HL-60 (cell line): ENCODE results near the gene PTPRM.

Source experiments
- DNase-seq, 2 experiments: peaks; one replicate each; pipeline ENCODE4 v3.0.0-alpha.2; 2010 to 2020; ENCODE audit warnings: low read depth in 1 of 2, low spot score in 1 of 2
- H3K27ac ChIP-seq: fragments of 250-450 bp; sonication (Bioruptor Pico); replicated peaks from 2 replicates; pipeline ENCODE4 v1.5.1; 2020; ENCODE audit warnings: mild to moderate bottlenecking, moderate library complexity
- H3K27me3 ChIP-seq: fragments of 250-450 bp; sonication (Bioruptor Pico); 2 replicates; pipeline ENCODE4 v1.5.1; 2021; ENCODE audit warnings: mild to moderate bottlenecking, moderate library complexity; ENCODE audit not compliant: insufficient read depth, poor library complexity, severe bottlenecking
- H3K4me3 ChIP-seq: replicated peaks from 2 replicates; pipeline ENCODE4 v1.5.1; 2011; ENCODE audit warnings: mild to moderate bottlenecking, control low read depth, low read length; ENCODE audit not compliant: insufficient read depth
- GABPA ChIP-seq: IDR thresholded peaks from 2 replicates; pipeline ENCODE4 v1.6.1; 2012; ENCODE audit warnings: low read depth
- POLR2AphosphoS5 ChIP-seq: IDR thresholded peaks from 2 replicates; pipeline ENCODE4 v1.6.1; 2012; ENCODE audit warnings: low read depth
- SPI1 ChIP-seq: IDR thresholded peaks from 2 replicates; pipeline ENCODE4 v1.6.1; 2012; ENCODE audit warnings: low read depth, mild to moderate bottlenecking, borderline replicate concordance
- TF ChIP-seq, protein P1 (sequence below): IDR thresholded peaks from one replicate; pipeline ENCODE4 v1.5.1; 2011; ENCODE audit warnings: low read length, control low read depth, inconsistent platforms; ENCODE audit not compliant: insufficient read depth
- TF ChIP-seq, protein P2 (sequence below): IDR thresholded peaks from 2 replicates; pipeline ENCODE4 v1.6.1; 2012; ENCODE audit warnings: low read depth; ENCODE audit not compliant: insufficient replicate concordance

PTPRM gene

DNA sequence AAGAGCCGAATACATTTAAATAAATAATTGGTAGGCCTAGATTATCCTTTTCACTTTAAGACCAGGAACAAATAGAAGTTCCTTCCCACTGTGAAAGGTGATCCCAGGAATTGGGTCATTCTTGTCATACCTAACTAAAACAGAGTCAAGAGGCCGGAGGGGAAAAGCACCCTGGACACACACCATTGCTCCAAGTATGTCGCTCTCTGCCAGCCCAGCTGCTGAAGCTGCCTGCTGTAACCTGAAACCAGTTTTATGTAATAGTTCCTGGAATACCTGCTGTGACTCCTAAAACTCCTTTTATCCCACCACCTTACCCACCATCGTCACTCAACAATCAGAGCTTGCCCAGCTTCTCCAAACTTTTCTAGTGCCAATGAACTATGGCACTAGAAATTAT is 217.1 kb downstream of the PTPRM start:
- H3K27me3 ChIP-seq, result peaks cover 2% of the 10 kb centered on the region
- TF ChIP-seq, protein P1, sequence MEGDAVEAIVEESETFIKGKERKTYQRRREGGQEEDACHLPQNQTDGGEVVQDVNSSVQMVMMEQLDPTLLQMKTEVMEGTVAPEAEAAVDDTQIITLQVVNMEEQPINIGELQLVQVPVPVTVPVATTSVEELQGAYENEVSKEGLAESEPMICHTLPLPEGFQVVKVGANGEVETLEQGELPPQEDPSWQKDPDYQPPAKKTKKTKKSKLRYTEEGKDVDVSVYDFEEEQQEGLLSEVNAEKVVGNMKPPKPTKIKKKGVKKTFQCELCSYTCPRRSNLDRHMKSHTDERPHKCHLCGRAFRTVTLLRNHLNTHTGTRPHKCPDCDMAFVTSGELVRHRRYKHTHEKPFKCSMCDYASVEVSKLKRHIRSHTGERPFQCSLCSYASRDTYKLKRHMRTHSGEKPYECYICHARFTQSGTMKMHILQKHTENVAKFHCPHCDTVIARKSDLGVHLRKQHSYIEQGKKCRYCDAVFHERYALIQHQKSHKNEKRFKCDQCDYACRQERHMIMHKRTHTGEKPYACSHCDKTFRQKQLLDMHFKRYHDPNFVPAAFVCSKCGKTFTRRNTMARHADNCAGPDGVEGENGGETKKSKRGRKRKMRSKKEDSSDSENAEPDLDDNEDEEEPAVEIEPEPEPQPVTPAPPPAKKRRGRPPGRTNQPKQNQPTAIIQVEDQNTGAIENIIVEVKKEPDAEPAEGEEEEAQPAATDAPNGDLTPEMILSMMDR, result no peak
- TF ChIP-seq SPI1, result no peak
- TF ChIP-seq, protein P2, sequence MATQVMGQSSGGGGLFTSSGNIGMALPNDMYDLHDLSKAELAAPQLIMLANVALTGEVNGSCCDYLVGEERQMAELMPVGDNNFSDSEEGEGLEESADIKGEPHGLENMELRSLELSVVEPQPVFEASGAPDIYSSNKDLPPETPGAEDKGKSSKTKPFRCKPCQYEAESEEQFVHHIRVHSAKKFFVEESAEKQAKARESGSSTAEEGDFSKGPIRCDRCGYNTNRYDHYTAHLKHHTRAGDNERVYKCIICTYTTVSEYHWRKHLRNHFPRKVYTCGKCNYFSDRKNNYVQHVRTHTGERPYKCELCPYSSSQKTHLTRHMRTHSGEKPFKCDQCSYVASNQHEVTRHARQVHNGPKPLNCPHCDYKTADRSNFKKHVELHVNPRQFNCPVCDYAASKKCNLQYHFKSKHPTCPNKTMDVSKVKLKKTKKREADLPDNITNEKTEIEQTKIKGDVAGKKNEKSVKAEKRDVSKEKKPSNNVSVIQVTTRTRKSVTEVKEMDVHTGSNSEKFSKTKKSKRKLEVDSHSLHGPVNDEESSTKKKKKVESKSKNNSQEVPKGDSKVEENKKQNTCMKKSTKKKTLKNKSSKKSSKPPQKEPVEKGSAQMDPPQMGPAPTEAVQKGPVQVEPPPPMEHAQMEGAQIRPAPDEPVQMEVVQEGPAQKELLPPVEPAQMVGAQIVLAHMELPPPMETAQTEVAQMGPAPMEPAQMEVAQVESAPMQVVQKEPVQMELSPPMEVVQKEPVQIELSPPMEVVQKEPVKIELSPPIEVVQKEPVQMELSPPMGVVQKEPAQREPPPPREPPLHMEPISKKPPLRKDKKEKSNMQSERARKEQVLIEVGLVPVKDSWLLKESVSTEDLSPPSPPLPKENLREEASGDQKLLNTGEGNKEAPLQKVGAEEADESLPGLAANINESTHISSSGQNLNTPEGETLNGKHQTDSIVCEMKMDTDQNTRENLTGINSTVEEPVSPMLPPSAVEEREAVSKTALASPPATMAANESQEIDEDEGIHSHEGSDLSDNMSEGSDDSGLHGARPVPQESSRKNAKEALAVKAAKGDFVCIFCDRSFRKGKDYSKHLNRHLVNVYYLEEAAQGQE, result no peak
- no peak for TF ChIP-seq POLR2AphosphoS5
- TF ChIP-seq GABPA, result no peak
- no peak overlapping the region for H3K27ac ChIP-seq
- H3K4me3 ChIP-seq, result no peak overlapping the region
- no peak for DNase-seq

DNA sequence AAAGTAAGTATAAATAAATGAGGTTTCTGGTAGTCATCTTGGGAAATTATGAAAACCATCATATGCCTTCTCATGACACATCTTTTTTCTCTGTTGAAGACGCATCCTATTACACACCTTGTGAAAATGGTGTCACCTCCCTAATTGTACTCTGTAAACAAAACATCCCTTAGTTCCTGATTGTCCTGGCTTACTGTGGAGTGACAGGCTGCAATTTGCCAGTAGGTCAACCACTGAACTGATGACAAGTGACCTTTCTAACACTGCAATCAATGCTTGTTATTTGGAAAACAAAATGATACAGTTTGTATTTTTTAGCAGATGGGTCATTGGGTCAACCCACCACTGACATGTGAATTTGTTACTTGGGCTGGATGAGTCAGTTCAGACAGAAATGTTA is 219.5 kb downstream of the PTPRM start:
- Histone ChIP-seq H3K4me3 (no peak overlapping the region), H3K27ac (no peak overlapping the region), H3K27me3 (peaks cover 2% of the 10 kb centered on the region)
- TF ChIP-seq GABPA (no peak), POLR2AphosphoS5 (no peak), SPI1 (no peak)
- TF ChIP-seq, protein P2, result no peak
- DNase-seq, result no peak

DNA sequence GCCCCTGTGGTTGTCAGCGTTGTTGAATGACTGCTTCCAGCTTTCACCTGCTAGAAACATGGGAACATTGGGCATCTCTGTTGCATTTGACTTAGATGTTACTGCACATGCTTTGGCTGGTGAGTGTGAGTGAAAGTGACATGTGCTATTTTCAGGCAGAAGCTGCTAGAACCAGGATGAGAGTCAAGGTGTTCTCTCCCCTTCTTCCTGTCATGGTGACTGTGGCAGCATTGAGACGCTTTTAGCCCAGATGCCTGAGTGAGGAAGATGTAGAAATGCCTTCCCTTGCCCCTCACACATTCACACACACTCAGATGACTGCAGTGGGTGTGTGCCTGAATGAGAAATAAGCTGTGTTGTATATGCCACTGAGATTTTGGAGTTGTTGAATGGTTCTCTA is 220.2 kb downstream of the PTPRM start:
- no peak overlapping the region for H3K4me3 ChIP-seq
- DNase-seq, result no peak
- peaks cover 2% of the 10 kb centered on the region for H3K27me3 ChIP-seq
- no peak overlapping the region for H3K27ac ChIP-seq
- TF ChIP-seq GABPA (no peak), POLR2AphosphoS5 (no peak), SPI1 (no peak)
- TF ChIP-seq, protein P1, result no peak
- TF ChIP-seq, protein P2, result no peak
